ENCODE data around the gene ZNF431.
"Not testable (repeated sequence)": the region's sequence is repeated elsewhere in the genome, so short reads cannot be mapped to it uniquely, and the experiment has no call there.

The ZNF431 gene

GRCh38 chr19:21164541-21164940 is 22.7 kb downstream of the ZNF431 start:
- no peak for DNase-seq (ENCODE audit: low read depth)
- no peak overlapping the region for H3K4me3 ChIP-seq (ENCODE audit: low read length)
- TF ChIP-seq, protein P1, sequence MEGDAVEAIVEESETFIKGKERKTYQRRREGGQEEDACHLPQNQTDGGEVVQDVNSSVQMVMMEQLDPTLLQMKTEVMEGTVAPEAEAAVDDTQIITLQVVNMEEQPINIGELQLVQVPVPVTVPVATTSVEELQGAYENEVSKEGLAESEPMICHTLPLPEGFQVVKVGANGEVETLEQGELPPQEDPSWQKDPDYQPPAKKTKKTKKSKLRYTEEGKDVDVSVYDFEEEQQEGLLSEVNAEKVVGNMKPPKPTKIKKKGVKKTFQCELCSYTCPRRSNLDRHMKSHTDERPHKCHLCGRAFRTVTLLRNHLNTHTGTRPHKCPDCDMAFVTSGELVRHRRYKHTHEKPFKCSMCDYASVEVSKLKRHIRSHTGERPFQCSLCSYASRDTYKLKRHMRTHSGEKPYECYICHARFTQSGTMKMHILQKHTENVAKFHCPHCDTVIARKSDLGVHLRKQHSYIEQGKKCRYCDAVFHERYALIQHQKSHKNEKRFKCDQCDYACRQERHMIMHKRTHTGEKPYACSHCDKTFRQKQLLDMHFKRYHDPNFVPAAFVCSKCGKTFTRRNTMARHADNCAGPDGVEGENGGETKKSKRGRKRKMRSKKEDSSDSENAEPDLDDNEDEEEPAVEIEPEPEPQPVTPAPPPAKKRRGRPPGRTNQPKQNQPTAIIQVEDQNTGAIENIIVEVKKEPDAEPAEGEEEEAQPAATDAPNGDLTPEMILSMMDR (conservative IDR thresholded peaks at IDR 0.05; ENCODE audit: low read length): no peak

DNA sequence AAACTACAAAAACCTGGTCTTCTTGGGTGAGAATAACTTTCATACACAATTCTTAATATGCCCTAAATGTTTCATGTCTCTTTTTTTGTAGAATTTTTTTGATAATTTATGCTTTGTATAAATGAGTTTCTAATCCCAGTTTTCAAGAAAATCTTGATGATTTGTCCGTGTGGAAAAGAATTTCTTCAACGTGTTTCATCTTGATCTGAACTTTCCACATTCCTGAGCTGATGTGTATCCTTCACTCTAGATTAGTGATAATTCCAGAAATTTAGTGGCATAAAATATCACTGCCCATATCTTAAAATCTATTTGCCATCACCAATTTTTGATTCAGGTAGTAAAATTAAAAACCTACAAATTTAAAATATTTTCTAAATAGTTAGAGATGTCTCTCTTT is 24.6 kb downstream of the ZNF431 start:
- H3K4me3 ChIP-seq (ENCODE audit: low read length): no peak overlapping the region
- TF ChIP-seq, protein P1 (conservative IDR thresholded peaks at IDR 0.05; ENCODE audit: low read length): no peak
- no peak for DNase-seq (ENCODE audit: low read depth)

DNA sequence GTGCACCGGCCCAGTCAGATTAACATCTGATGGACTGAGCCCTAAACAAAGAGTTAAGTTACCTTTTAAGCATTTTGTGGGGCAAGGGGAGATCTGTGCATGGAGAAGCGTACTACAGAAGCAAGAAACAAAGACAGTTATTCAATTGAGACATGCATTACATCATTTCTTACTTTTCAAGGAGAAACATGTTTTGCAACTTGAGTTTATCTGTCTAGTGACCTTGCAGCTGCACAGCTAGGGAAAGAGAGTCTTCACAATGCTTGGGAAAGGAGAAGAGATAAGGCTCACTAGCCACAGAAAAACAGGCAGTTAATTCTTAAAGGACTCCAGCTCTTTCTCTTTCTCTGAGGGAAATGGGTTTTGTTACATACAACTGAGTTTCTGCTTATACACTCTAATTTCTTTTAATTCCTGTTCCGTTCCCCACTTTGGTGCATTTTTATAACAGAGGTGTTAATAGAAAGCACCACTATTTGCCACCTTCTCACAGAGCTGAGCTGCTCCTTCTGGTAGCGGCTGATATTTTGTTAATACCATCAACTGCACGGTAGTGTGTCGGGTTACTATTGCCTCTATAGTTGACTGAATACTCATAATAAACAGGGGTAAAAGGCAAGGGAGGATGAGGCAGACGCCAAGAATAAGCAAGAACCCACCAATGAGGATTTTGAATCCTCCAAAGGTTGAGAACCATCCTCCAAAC is 55.9 kb downstream of the ZNF431 start:
- no peak overlapping the region for H3K4me3 ChIP-seq (ENCODE audit: low read length)
- TF ChIP-seq, protein P1 (conservative IDR thresholded peaks at IDR 0.05; ENCODE audit: low read length): no peak
- no peak for DNase-seq (ENCODE audit: low read depth)

DNA sequence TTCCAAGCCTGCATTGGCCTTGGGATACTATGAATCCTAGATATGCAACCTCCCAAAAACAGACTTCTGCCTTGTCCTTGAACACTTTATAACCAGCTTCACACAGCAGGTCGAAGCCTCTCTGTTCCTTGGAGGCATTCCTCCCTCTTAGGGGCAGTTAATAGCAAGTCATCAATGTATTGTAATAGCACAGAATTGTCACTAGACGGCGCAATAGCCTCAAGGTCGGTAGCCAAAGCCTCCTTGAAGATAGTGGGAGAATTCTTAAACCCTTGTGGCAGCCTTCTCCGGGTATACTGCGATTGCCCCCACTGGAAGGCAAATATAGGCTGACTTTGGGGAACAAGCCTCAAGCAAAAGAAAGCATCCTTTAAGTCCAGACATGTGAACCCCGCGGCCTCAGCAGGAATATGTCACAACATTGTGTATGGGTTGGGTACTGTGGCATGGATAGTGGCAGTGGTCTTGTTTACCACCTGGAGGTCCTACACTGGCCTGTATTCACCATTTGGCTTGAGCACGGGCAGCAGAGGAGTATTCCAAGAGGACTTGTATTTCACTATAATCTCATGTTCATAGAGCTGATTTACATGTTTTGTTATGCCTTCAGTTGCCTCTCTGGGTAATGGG is 61.1 kb downstream of the ZNF431 start:
- TF ChIP-seq, protein P1 (conservative IDR thresholded peaks at IDR 0.05; ENCODE audit: low read length): peak; percentile 44
- H3K4me3 ChIP-seq (ENCODE audit: low read length): no peak overlapping the region
- DNase-seq (ENCODE audit: low read depth): peak; percentile 21

DNA sequence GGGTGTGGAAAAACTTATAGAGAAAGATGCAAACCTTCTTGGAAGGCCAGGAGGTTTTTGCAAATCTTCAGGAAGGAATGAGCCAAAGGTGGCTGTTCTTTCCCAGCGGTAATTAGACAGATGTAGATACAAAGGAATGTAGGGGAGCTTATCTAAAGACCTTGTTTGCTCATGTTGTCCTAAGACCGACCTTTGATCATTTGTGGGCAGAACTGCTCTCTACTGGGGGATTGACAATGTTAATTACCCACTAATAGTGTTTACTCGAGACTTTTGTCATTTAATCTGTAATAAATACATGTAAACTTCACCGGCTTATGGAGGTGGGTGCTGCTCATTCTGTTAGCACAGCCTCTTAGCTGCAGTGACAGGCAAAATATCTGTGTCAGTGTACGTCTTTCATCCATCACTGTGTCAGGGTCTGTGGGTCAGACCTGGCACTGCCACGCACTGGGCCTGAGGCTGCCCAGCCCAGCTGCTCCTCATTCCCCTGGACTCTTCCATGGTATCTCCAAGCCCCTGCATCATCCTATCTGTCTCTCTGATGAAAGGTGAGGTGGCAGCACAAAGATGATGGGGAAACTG is 68.3 kb downstream of the ZNF431 start:
- no peak for DNase-seq (ENCODE audit: low read depth)
- TF ChIP-seq, protein P1 (conservative IDR thresholded peaks at IDR 0.05; ENCODE audit: low read length): no peak
- no peak overlapping the region for H3K4me3 ChIP-seq (ENCODE audit: low read length)

DNA sequence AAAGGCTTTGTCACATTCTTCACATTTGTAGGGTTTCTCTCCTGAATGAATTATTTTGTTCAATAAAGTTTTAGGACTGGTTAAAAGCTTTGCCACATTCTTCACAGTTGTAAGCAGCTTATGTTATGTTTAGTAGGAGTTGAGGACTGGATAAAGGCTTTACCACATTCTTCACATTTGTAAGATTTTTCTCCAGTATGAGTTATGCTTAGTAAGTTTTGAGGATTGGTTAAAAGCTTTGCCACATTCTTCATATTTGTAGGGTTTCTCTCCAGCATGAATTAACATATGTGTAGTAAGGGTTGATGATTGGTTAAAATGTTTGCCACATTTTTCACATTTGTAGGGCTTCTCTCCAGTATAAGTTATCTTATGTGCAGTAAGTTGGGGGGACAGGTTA is 79.9 kb downstream of the ZNF431 start:
- peak; percentile 34 for DNase-seq (ENCODE audit: low read depth)

DNA sequence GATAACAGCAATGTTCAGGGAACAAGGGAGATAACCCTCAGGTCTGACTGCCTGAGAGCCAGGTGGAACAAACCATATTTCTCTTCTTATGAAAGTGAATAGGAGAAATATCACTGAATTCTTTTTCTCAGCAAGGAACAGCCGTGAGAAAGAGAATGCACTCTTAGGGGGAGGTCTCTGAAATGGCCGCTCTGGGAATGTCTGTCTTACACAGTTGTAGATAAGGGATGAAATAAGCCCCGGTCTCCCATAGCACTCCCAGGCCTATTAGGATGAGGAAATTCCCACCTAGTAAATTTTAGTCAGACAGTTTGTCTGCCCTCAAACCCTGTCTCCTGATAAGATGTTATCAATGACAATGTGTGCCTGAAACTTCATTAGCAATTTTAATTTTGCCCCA is 88.1 kb downstream of the ZNF431 start:
- not testable (repeated sequence) for DNase-seq (ENCODE audit: low read depth); H3K4me3 ChIP-seq (ENCODE audit: low read length)

More for the DNA sequence above, 79.9 kb downstream of the ZNF431 start:
- no peak overlapping the region for H3K4me3 ChIP-seq (ENCODE audit: low read length)
- TF ChIP-seq, protein P1 (conservative IDR thresholded peaks at IDR 0.05; ENCODE audit: low read length): no peak
